HG03442 (cell line): Measurements from ENCODE around the gene SRRM2.

Experiments
- ATAC-seq: cut with Tn5 transposase; IDR thresholded peaks from one replicate; pipeline ENCODE4 v1.9.1; 2021; ENCODE audit warnings: mild to moderate bottlenecking, moderate library complexity; ENCODE audit not compliant: unreplicated experiment

SRRM2 gene

GRCh38 chr16:2761472-2761871 is 9.0 kb downstream of the SRRM2 start:
- no peak for ATAC-seq

- ATAC-seq, result no peak
Measured at GRCh38 chr16:2761886-2762583, 9.6 kb downstream of the SRRM2 start.

GRCh38 chr16:2762711-2763110 is 10.3 kb downstream of the SRRM2 start:
- no peak for ATAC-seq

- no peak for ATAC-seq
Measured at GRCh38 chr16:2763173-2763572, 10.7 kb downstream of the SRRM2 start.

- no peak for ATAC-seq
Measured at GRCh38 chr16:2764718-2765117, 12.3 kb downstream of the SRRM2 start.

- ATAC-seq, result no peak
Measured at GRCh38 chr16:2765462-2766404, 13.3 kb downstream of the SRRM2 start.

- ATAC-seq, result no peak
Measured at GRCh38 chr16:2766430-2767139, 14.1 kb downstream of the SRRM2 start.

- no peak for ATAC-seq
Measured at GRCh38 chr16:2767140-2767731, 14.8 kb downstream of the SRRM2 start.

GRCh38 chr16:2767891-2768290 is 15.5 kb downstream of the SRRM2 start:
- ATAC-seq, result no peak

- ATAC-seq, result no peak
Measured at GRCh38 chr16:2768403-2769089, 16.1 kb downstream of the SRRM2 start.

GRCh38 chr16:2769100-2769529 is 16.7 kb downstream of the SRRM2 start:
- ATAC-seq, result no peak

- no peak for ATAC-seq
Measured at GRCh38 chr16:2769675-2770056, 17.2 kb downstream of the SRRM2 start.

GRCh38 chr16:2770057-2770951 is 17.9 kb downstream of the SRRM2 start:
- ATAC-seq, result no peak

GRCh38 chr16:2771496-2772402 is 19.3 kb downstream of the SRRM2 start:
- ATAC-seq, result no peak

GRCh38 chr16:2773188-2773968 is 20.9 kb downstream of the SRRM2 start:
- no peak for ATAC-seq

GRCh38 chr16:2774161-2774891 is 21.9 kb downstream of the SRRM2 start:
- no peak for ATAC-seq

- no peak for ATAC-seq
Measured at GRCh38 chr16:2775131-2775716, 22.8 kb downstream of the SRRM2 start.
